GM04504 (cell line): ENCODE results near the gene CIAO3.

Experiments
- DNase-seq: peaks from one replicate; pipeline ENCODE4 v3.0.0-alpha.2; 2012; ENCODE audit warnings: low read depth

Gene CIAO3

GRCh38 chr16:709566-710499 is 31.0 kb downstream of the CIAO3 start:
- no peak for DNase-seq

GRCh38 chr16:708959-709358 is 31.8 kb downstream of the CIAO3 start:
- DNase-seq: no peak

- DNase-seq: no peak
These were observed 32.8 kb downstream of the CIAO3 start for GRCh38 chr16:708019-708418.

- no peak for DNase-seq
These were observed 33.7 kb downstream of the CIAO3 start for GRCh38 chr16:707062-707538.

- DNase-seq: no peak
These were observed 34.4 kb downstream of the CIAO3 start for GRCh38 chr16:706189-707061.

- no peak for DNase-seq
These were observed 35.2 kb downstream of the CIAO3 start, which contains the start of gene FBXL16 for GRCh38 chr16:705431-706188. TSS of gene FBXL16 (minus strand) at chr16:705801. CDS start at chr16:697405, 8,396 bp downstream.

- DNase-seq: no peak
These were observed 36.0 kb downstream of the CIAO3 start for GRCh38 chr16:704552-705380.

- no peak for DNase-seq
These were observed 36.8 kb downstream of the CIAO3 start for GRCh38 chr16:704047-704446.

- no peak for DNase-seq
These were observed 37.4 kb downstream of the CIAO3 start for GRCh38 chr16:703406-703805.

- no peak for DNase-seq
These were observed 38.5 kb downstream of the CIAO3 start for GRCh38 chr16:702341-702740.

GRCh38 chr16:700684-701584 is 39.9 kb downstream of the CIAO3 start:
- DNase-seq: no peak

- no peak for DNase-seq
These were observed 41.7 kb downstream of the CIAO3 start for GRCh38 chr16:698911-699671.

GRCh38 chr16:695355-696089 is 45.3 kb downstream of the CIAO3 start:
- no peak for DNase-seq

GRCh38 chr16:694863-695354 is 45.9 kb downstream of the CIAO3 start:
- no peak for DNase-seq

GRCh38 chr16:694187-694862 is 46.5 kb downstream of the CIAO3 start:
- no peak for DNase-seq

GRCh38 chr16:693766-694165 is 47.0 kb downstream of the CIAO3 start:
- no peak for DNase-seq

- DNase-seq: no peak
These were observed 47.4 kb downstream of the CIAO3 start for GRCh38 chr16:693364-693763.
